NCI-H1417 (cell line): ENCODE results near the gene ABR.
A peak's percentile ranks its signal among the peaks of the same experiment; 100 is the strongest.
"Not testable (repeated sequence)": the region's sequence is repeated elsewhere in the genome, so short reads cannot be mapped to it uniquely, and the experiment has no call there.

Source experiments
- DNase-seq, 3 experiments: peaks; one replicate each; lab custom pipeline; 2025; lab: John Stamatoyannopoulos, UW

The ABR gene

GRCh38 chr17:1173432-1174262 is 6.1 kb downstream of the ABR start:
- no peak for DNase-seq

GRCh38 chr17:1171953-1172352 is 7.8 kb downstream of the ABR start:
- DNase-seq = no peak

- DNase-seq = no peak
Observed at GRCh38 chr17:1170739-1171138, 9.0 kb downstream of the ABR start.

- no peak for DNase-seq
Observed at GRCh38 chr17:1169929-1170312, 9.9 kb downstream of the ABR start.

GRCh38 chr17:1169221-1169928 is 10.4 kb downstream of the ABR start:
- peak in 1 of 3 experiments; percentile 18 for DNase-seq

GRCh38 chr17:1168533-1169220 is 11.1 kb downstream of the ABR start:
- DNase-seq = peak in 2 of 3 experiments; percentile 19 to 26

GRCh38 chr17:1166276-1166675 is 13.5 kb downstream of the ABR start:
- DNase-seq = no peak

GRCh38 chr17:1165836-1166235 is 13.9 kb downstream of the ABR start:
- no peak for DNase-seq

- DNase-seq = no peak
Observed at GRCh38 chr17:1164935-1165556, 14.7 kb downstream of the ABR start.

DNA sequence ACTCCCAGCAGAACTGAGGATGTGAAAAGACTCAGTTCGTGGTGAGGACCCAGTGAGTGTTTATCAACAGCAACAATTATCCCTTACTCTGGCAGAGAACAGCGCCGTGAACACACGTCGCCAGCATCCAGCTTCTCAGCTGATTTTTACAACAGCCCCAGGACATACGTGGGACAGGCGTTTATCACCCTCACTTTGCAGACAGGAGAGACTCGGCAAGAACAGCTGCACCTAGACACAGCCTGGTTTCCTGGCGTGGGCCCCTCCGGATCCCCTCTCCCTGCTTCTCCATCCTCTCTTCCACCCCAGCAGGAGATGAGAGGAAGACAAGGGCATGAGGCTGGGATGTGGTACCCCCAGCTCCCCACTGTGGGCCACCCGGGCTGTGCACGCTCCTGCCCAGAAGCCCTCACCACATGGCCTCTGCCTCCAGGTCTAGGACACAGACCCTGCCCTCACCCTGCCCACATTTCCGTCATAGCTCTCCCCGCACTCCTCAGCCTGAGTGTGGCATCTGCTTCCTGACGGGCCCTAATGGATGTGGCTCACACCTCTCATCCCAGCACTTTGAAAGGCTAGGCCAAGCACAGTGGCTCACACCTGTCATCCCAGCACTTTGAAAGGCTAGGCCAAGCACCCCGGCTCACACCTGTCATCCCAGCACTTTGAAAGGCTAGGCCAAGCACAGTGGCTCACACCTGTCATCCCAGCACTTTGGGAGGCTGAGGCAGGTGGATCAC is 17.5 kb downstream of the ABR start:
- peak; percentile 27 to 78 (median 39) for DNase-seq

- no peak for DNase-seq
Observed at GRCh38 chr17:1160591-1161390, 19.0 kb downstream of the ABR start.

DNA sequence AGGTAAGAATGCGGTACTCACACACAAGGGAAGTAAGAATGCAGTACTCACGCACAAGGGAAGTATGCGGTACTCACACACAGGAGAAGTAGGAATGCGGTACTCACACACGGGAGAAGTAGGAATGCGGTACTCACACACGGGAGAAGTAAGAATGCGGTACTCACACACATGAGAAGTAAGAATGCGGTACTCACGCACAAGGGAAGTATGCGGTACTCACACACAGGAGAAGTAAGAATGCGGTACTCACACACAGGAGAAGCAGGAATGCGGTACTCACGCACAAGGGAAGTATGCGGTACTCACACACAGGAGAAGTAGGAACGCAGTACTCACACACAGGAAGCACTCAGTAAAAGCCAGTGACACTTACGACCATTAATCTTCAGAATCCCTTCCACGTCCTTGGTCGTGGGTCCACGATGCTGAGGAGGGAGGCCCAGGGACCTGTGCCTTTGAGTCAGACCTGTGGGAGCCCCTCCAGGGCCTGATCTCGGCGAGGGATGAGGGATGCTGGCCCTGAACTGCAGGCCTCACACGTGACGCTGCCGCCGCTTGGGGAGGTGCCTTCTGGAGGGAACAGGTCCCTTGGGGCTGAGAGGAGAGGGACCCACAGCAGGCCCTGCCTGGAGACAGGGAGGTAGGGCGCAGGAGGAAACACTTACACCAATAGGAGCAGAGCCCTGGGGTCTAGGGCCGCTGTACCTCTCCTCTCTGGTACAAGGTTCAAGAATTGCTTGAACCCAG is 20.2 kb downstream of the ABR start:
- DNase-seq = no peak

GRCh38 chr17:1158879-1159278 is 20.9 kb downstream of the ABR start:
- no peak for DNase-seq

DNA sequence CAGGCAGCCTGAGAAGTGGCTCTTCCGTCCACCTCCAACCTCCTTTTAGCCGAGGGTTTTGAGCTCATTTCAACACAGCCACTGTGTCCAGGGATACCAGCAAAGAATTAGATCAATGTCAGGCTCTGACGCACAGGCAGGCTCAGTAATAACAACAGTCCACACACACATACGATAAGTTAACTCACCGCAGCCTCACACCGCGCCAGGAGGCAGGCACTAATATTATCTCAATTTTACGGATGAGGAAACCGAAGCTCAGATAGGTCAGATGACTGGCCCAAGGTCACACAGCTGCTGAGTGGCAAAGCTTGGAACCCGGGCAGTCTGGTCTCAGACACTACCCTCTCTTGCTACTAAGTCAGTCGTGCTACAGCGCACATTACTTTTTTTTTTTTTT is 22.9 kb downstream of the ABR start:
- no peak for DNase-seq

DNA sequence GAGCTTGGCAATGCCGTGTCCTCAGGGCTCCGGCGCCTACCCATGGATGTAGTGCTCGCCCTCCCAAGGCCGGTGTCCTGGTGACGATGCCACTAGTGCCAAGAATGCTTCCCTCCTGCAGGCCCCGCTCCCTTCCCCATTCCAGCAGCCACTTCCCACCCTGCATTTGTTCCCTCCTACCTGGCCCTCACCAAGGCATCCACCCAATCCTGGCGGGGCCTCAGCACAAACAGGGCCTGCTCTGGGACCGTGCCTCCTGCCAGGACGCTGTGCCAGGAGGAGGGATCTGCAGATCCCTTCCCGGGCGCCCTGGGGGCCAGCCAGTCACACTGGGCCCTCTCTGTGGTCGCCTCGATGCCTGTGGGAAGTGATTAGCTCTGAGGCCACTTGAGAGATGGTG is 25.1 kb downstream of the ABR start:
- no peak for DNase-seq

GRCh38 chr17:1153795-1154546 is 25.8 kb downstream of the ABR start:
- peak; percentile 72 to 90 (median 78) for DNase-seq

GRCh38 chr17:1152582-1152981 is 27.2 kb downstream of the ABR start:
- not testable (repeated sequence) for DNase-seq

DNA sequence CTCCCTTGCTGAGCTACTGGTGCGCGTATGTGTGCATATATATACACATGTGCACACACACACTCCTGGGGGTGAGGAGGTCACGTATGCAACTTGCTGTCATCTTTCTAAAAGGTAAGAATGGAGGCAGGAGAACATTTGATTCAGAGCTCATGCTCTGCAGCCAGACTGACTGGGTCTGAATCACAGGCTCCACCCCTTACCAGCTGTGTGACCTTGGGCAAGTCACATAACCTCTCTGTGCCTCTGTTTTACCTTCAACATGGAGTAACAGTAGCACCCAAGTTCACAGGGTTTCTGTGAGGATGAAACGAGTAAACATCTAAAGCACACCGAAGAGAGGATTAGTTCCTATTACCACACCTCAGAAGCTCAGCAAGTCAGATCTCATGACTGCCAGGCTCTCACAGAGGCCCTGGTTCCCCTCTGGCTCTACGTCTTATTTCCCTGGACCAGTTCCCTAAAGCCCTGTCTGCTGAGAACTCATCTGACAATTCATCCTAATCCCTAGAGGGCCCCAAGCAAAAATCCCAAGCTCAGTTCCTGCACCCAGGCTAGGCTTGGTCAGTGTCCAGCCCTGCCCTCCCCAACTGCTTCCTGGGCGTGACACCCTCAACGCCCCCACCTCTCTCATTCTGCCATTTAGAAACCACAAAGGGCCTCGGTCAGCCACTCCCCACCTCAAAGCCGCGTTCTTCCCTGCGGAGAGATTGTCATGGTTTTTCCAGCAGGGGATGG is 28.7 kb downstream of the ABR start:
- no peak for DNase-seq

DNA sequence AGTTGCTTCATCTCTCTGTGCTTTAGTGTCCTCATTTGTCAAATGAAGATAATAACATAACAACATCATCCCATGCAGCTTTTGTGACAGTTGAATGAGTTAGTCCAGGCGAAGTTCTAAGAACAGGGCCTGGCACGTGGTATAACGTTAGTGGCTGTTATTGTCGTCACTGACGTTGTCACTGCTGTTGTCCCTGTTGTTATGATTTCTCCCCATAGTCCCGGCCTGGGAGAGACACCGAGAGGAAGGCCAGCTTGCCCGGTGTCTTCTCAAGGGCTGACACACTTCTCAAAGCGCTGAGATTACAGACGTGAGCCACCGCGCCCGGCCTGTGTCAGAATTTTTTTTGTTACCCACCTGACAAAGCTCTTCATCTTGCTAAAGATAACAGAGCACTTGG is 29.9 kb downstream of the ABR start:
- no peak for DNase-seq
